AG04449 (cell line): ENCODE results near the gene ANKMY1.

ENCODE experiments used
- CTCF ChIA-PET: fragments of 350-600 bp; formaldehyde crosslinking; extraction: SDS; loops from one replicate; lab custom pipeline; 2021; ENCODE audit warnings: antibody characterized with exemption; lab: Yijun Ruan, JAX
- POLR2A ChIA-PET: fragments of 400-600, 350-600 bp; formaldehyde crosslinking; extraction: SDS; loops from one replicate; lab custom pipeline; 2020; ENCODE audit warnings: antibody characterized with exemption, inconsistent platforms; lab: Yijun Ruan, JAX
- DNase-seq: peaks from one replicate; pipeline ENCODE4 v3.0.0-alpha.2; 2010; ENCODE audit warnings: low read depth, low spot score
- H3K4me3 ChIP-seq: 2 replicates; pipeline ENCODE4 v1.5.1; 2011; ENCODE audit warnings: low read depth, mild to moderate bottlenecking, control low read depth, low read length
- CTCF ChIP-seq: IDR thresholded peaks from one replicate; pipeline ENCODE4 v1.5.1; 2011; ENCODE audit warnings: mild to moderate bottlenecking, moderate library complexity, low read length, control low read depth, inconsistent platforms; ENCODE audit not compliant: insufficient read depth; ENCODE audit errors: missing control alignments

Gene ANKMY1

GRCh38 chr2:240584486-240585031 is 26.8 kb upstream of the ANKMY1 start:
- CTCF ChIA-PET: interaction anchor here (1.1 to 5.0 kb wide), 5 partner anchors 13 to 70 kb away, joined by 3 to 75 read pairs (median 10); partner anchors contain the start of gene RNPEPL1
- no peak for TF ChIP-seq CTCF
- DNase-seq: no peak
- H3K4me3 ChIP-seq: peak overlapping the region; percentile 72
- POLR2A ChIA-PET: interaction anchor here (2.3 kb wide), 1 partner anchor 24 kb away, joined by 10 read pairs; no protein-coding TSS in a partner anchor

GRCh38 chr2:240583774-240584173 is 26.0 kb upstream of the ANKMY1 start:
- POLR2A ChIA-PET: no interaction called here

GRCh38 chr2:240582781-240583180 is 25.0 kb upstream of the ANKMY1 start:
- CTCF ChIA-PET: interaction anchor here (0.8 to 5.0 kb wide), 2 partner anchors 12 to 17 kb away, joined by 3 to 75 read pairs; no protein-coding TSS in a partner anchor
- POLR2A ChIA-PET: no interaction called here
- no peak for TF ChIP-seq CTCF
- no peak for DNase-seq
- H3K4me3 ChIP-seq: no peak overlapping the region

More at GRCh38 chr2:240583774-240584173, 26.0 kb upstream of the ANKMY1 start:
- no peak for TF ChIP-seq CTCF
- CTCF ChIA-PET: interaction anchor here (1.8 to 5.0 kb wide), 3 partner anchors 12 to 18 kb away, joined by 5 to 75 read pairs (median 10); partner anchors contain the start of gene RNPEPL1
- no peak for DNase-seq
- H3K4me3 ChIP-seq: no peak overlapping the region

GRCh38 chr2:240581811-240582210 is 24.0 kb upstream of the ANKMY1 start:
- CTCF ChIA-PET: interaction anchor here (2.6 kb wide), 1 partner anchor 16 kb away, joined by 36 read pairs; no protein-coding TSS in a partner anchor
- DNase-seq: no peak
- no peak overlapping the region for H3K4me3 ChIP-seq
- no peak for TF ChIP-seq CTCF
- POLR2A ChIA-PET: no interaction called here

GRCh38 chr2:240579771-240580614 is 22.2 kb upstream of the ANKMY1 start:
- TF ChIP-seq CTCF: no peak
- CTCF ChIA-PET: interaction anchor here (1.5 to 2.6 kb wide), 2 partner anchors 11 to 15 kb away, joined by 8 to 36 read pairs; partner anchors contain the start of gene RNPEPL1
- H3K4me3 ChIP-seq: no peak overlapping the region
- POLR2A ChIA-PET: interaction anchor here (0.9 to 1.1 kb wide), 3 partner anchors 14 to 19 kb away, joined by 3 to 6 read pairs (median 4); no protein-coding TSS in a partner anchor
- DNase-seq: no peak
